HG03457 (cell line): Measurements from ENCODE around the gene TTF1.
"Not testable (repeated sequence)": the region's sequence is repeated elsewhere in the genome, so short reads cannot be mapped to it uniquely, and the experiment has no call there.

Experiments used
- ATAC-seq: cut with Tn5 transposase; IDR thresholded peaks from one replicate; pipeline ENCODE4 v1.9.1; 2021; ENCODE audit warnings: moderate number of reproducible peaks; ENCODE audit not compliant: unreplicated experiment

TTF1 gene

DNA sequence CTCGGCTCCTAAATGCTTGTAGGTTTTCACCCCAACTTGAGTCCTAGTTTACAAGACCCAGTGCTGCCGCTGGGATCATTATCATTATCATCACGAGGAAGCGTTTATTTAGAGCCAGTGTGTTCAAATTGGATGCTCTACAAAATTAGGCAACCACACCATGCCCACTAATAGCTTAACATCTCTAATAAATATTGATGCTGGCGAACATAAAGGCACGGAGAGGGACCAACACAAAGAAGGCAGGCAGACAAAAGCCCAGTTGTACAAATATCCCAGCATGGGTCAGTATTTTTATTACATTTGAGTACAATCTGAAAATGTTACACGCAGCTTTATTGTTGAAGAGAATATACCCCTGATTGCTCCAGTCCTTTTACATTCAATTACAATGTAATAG is 8.1 kb upstream of the TTF1 start:
- ATAC-seq: no peak

DNA sequence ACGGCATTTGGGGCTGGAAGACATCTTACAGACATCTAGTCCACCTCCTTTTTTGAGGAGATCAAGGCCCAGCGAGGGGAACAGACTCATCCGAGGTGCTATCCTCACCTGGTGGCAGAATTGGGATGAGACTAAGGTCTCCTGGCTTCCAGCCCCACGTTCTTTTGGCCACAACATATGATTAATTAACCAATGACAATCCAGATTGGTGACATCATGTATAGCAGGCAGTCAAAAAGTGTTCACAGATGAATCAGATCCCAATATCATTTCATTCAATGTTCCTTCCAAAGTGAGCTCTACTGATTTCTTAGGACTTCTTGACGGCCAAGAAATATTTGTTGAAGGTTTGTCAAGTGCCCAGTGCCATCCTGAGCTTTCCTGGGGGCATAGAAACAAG is 7.3 kb upstream of the TTF1 start:
- no peak for ATAC-seq

DNA sequence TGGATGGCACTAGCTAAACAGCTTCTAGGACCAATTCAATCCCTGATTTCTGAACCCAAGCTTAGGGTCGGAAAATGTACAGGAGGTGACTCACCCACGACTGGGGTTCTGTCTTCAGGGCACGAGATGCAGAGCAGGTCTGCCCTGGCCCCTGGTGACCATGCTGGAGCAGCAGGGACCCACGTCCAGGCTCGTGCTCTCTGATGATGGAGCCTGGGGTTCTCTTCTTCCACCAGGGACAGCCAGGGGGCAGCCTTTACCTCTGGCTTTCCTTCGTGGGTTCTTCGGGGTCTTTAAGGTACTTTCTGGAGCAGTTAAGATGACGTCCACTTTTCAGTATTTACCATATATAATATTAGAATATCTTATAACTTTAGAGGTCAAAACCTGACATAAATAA is 5.4 kb upstream of the TTF1 start:
- ATAC-seq: no peak

DNA sequence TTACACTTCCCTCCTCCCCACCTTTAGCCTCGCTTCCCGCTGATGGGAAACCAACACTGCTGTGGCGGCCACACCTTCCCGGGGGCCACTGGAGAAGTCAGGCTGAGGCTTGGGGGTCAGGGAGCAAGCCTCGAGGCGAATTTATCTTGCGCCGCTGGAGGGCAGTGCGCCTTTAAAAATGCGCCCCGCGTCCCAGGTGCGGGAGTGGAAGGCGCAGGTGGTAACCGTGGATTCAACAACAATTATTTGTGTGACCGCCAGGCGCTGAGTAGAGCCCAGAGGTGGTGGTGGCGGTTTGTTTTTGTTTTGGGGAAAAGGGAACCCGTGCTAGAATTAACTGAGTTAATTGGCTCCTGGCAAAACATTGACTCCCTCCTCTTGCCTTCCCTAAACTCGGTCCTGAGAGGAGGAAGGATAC is 4.5 kb upstream of the TTF1 start:
- ATAC-seq: no peak

DNA sequence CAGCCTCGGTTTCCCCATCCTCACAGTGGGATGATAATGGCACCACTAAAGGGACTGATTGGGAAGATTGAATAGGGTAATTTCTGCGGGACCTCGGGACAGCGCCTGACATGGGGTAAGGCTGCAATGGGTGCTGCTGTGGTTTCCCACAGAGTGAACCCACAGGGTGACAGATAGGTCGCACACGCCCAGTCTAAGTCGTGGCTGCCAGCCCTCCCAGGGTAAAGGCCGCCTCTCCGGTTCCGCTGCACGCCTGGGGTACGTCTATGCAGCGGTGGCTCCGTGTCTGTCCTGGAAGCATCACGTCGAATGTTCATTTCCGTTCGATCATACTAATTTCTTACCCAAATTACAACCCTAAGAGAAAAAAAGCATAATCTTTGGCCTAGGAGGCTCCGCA is 4.0 kb upstream of the TTF1 start:
- no peak for ATAC-seq

DNA sequence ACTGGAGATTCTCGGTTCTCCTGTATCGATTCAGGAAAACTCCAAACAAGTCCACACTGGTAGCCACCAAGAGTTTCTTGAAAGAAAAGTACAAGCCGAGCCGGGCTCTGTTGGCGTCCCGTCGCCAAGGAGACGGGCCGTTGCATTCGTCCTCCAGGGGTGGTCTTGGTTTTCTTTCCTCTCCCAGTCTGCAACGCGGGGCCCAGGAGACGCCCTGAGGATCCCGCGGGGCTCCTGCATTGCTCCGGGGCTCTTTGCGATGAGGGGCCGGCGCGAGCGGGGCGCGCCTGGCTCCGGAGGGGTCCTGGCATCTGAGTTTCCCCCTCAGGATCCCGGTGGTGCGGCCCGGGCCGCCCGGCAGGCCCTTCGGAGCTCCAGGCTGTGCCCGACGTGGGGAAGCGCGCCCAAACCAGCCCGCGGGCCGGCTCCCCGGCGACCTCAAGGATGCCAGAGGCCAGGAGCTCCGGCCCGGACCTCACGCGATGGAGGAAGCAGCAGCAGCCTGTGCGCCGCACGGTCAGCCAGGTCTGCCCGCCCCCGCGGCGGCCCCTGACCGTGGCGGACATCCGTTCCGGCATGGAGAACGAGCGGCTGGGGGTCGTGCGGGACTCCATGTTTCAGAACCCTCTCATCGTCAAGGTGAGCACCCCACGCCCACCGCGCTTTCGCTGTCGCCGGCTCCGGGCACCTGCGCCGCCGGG is 3.3 kb upstream of the TTF1 start, which contains the start of gene CFAP77:
Gene CFAP77 (plus strand): TSS at position 384 of the 701 bp plus-strand sequence. CDS start 61 bp downstream, at position 445.
- ATAC-seq: no peak

DNA sequence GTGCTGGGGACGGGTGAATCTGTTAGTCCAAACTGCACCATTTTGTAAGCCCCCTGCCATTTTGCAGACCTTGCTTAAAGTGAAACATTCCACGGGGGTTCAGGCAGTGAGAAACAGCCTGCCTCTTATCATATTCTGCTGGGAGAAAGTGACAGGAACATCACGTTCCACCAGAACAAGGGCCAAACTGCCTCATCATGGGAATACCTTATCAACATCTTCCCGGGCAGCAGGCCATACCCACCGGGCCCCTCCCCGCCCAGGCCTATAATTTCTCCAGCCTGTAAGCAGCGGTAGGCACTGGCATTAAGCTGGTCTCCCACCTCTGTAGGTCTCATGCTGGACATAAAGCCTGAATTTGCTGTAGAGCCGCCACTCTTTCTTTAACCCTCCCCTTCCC is 1.9 kb upstream of the TTF1 start:
- ATAC-seq: no peak

DNA sequence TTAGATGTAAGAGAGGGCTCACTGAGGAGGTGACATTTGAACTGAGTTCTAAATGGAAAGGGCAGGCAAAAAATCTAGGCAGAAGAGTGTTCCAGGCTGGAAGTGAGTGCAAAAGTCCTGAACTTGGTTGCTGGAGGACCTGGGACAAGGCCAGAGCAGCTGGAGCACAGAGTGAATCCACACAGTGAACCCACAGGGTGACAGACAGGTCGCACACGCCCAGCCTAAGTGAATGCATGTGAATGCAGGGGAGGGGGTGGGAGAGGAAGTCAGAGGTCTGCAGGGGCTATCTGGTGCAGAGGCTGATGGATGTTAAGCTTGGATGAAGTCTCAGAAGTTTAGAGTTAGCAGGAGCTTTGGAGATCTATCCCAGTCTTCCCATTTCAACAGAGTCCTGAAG is 556 bp upstream of the TTF1 start:
- no peak for ATAC-seq

DNA sequence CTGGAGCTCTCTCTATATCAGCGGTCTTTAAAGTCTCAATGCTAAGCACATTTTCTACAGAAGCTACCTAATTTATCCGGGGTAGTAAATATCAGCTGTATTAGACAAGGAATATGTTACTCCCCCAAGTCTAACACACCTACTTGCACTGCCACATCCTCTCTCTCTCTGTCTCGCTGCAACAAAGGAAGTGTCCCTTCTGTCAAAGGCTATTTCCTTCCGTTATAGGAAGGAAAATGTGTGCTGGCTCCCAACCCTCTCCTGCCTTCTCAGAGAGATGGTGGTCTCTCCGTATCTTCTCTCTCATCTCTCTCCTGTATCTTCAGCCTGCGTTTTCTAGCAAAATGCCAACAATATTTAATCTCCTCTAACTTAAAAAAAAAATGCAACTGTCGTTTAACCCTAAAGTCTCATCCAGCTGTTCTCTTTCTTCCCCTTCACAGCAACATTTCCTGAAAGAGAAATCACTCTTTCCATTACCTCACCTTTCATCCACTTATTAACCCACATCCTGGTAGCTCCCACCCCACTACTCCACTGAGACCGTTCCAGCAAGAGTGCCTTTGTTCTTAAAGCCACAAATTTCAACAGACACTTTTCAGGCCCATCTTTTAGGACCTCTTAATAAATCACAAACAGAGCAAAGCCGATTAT is 2.3 kb downstream of the TTF1 start:
- no peak for ATAC-seq

DNA sequence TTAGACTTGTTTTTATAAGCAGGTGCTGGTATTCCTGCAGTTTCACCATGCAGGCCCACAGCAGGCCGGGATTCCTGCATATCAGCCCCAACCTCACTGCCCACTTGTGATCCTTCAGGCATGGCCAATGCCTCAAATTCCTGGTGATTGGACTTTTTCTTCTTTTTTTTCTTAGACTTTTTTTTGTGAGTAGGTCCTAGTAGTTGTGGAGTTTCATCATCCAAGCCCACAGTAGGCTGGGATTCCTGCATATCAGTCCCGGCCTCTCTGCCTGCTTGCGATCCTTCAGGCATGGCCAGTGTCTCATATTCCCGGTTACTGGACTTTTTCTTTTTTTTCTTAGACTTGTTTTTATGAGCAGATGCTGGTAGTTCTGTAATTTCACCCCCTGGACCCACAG is 4.8 kb downstream of the TTF1 start:
- no peak for ATAC-seq

DNA sequence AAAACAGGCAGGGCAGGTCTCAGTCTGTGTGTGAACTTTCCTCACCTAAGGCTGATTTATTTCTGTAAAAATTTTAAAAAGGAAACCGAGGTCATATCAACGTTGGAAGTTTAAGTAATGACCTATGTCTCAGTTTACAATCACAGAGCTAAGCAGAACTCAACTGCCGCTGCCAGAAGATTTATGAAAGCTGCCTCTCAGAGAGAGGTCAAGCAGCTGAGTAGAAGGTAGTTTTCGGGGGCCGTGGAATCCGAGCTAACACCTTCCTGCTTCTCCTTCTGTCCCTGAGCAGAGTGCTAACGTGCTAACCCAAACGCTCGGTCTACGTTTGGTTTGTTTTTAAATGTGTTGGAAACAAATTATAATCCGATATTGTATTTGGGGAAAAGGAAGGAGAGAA is 11.1 kb downstream of the TTF1 start:
- no peak for ATAC-seq

DNA sequence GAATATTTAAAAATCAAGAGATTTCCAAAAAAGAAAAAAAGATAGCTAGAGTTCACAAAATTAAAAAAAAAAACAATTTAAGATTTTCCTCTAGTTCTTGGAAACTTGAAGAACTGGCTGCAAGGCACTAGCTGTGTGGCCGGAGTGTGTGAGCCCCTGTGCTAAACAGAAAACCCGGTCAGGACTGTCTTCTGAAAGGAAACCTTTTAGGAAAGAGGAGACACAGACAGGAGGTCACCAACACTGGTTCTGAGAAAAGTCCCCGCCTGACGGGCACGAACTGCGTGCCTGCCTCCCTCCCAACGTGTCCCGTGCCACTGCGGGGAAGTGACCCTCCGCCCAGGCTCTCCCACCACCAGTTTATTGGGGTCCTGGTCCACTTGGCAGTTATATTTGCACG is 15.2 kb downstream of the TTF1 start:
- no peak for ATAC-seq

DNA sequence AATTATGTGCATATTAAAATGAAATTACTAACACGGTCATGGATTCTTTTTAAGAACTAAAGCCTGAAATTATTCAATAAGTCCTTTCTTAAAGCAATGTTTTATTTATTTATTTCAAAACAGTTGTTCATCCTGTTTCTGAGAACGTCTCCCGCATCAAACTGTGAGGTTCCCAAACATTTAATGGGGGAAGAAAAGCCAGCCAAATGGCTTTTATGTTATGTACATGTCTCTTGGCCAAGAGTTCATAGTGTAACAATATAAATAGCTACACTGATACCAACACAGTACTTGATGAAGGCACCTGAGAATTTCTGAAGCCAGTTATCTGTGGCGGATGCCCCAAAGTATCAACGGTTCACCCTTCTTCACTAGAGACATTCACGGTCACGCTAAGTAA is 15.7 kb downstream of the TTF1 start:
- ATAC-seq: no peak

DNA sequence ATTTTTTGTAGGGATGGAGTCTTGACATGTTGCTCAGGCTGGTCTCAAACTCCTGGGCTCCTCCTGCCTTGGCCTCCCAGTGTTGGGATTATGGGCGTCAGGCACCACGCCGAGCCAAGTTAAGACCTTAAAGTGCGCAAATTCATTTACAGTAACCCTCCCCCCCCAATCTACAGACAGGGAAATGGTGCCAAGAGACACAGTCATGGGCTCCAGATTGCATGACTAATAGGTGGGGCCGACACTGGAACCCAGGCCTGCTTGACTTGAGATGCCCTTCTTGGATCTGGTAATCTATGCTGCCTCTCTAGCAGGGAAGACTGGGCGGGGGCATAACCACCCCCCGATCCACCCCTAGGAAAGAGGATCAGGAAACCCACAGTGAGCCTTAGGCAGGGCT is 19.5 kb downstream of the TTF1 start:
- ATAC-seq: no peak

DNA sequence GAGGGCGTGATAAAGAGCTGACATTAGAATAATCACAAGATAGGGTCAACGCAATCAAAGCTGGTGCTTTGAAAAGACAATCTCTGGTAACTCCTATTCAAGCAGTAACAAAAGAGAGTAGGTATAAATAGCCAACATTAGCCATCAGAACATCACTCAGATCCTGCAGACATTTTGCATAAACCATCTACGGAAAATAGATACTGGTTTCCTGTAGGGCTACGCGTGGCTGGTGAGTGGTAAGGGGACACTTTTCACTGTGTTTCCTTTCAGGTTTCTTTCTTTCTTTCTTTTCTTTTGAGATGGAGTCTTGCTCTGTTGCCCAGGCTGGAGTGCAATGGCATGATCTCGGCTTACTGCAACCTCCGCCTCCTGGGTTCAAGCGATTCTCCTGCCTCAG is 22.3 kb downstream of the TTF1 start:
- ATAC-seq: no peak

DNA sequence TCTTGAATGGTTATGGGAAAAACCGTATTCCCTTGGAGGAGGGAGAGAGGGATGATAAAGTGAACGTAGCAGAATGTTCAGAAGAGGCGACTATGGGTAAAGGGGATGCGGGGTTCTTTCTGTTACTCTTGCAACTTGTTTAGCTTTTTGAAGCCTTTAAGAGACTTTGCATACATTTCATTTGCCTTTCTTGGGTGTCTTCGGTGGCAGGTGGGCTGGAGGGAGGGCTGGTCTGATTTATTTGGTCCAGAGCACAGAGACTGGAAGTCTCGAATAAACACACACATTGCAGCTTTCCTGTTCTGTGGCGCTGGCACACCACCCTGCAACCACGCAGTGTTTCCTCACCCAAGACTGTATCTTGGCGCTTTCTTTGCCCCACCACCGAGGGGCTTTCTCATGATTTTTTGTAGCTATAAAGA is 23.2 kb downstream of the TTF1 start:
- ATAC-seq: peak; percentile 37

DNA sequence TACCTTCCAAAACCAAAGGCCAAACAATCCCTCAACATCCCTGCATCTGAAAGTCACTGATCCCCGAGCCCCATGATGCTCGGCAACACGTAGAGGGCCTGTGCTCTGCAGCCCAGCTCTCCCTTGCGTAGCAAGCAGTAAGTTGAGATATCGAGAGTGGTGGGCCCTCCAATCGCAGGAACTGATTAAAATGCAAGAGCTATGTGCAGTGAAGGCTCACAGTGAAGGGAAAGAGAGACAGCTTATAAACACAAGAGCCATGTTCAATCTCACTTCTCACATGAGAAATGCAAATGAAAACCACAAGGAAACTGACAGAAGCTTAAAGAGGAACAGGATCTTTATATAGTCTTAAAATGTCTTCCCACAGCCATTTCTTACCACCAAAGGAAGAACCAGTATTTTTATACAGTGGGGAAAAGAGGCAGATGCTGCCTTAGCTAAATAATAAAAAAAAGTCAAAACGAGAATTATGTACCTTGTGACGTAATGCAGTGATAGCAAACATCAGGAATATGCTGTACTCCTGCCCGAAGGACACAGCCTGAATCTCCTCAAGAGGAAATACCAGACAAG is 24.6 kb downstream of the TTF1 start:
- no peak for ATAC-seq

DNA sequence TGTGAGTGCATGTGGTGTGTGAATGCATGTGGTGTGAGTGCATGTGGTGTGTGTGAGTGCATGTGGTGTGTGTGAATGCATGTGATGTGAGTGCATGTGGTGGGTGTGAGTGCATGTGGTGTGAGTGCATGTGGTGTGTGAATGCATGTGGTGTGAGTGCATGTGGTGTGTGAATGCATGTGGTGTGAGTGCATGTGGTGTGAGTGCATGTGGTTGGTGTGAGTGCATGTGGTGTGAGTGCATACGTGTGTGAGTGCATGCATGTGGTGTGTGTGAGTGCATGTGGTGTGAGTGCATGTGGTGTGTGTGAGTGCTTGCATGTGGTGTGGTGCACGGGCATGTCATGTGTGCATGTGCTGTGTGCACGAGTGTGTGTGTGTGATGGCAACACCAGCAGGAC is 28.2 kb downstream of the TTF1 start:
- not testable (repeated sequence) for ATAC-seq

DNA sequence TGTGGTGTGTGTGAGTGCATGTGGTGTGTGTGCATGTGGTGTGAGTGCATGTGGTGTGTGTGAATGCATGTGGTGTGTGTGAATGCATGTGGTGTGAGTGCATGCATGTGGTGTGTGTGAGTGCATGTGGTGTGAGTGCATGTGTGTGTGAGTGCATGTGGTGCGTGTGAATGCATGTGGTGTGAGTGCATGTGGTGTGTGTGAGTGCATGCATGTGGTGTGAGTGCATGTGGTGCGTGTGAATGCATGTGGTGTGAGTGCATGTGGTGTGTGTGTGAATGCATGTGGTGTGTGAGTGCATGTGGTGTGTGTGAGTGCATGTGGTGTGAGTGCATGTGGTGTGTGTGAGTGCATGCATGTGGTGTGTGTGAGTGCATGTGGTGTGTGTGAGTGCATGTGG is 28.9 kb downstream of the TTF1 start:
- not testable (repeated sequence) for ATAC-seq

DNA sequence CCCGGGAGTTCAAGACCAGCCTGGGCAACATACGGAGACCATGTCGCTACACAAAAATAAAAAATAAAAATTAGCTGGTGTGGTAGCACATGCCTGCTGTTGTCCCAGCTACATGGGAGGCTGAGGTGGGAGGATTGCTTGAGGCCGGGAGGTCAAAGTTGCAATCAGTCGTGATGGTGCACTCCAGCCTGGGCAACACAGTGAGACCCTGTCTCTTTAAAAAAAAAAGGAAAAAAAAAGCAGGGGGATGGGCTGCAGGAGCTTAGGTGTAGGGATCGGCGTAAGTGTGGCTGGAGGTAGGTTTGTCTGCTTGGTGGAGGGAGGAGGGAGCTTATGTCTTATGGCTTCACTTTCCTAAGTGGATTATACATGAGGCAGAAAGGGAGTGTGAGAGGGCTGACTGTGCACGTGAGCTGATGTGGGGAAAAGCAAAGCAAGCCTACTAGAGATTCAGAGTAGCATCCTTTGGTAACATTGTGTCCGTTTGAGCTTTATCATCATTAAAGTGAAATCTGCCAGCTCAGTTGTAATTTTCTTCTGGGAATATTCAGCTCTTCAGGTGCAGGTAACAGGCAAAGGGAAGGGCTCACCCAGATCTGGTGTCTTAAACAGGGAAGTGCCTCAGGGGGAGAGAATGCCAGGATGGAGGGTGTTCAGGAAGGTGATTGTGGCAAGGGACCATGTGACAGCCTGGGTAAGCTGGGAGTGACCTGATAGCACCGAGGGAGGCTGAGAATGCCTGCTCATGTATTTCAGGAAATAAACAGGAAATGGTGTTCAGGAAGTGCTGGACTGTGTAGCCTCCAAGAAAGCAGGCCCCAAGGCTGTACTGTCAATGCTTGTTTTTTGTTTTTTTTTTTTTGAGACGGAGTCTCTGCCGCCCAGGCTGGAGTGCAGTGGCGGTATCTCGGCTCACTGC is 34.2 kb downstream of the TTF1 start:
- no peak for ATAC-seq

DNA sequence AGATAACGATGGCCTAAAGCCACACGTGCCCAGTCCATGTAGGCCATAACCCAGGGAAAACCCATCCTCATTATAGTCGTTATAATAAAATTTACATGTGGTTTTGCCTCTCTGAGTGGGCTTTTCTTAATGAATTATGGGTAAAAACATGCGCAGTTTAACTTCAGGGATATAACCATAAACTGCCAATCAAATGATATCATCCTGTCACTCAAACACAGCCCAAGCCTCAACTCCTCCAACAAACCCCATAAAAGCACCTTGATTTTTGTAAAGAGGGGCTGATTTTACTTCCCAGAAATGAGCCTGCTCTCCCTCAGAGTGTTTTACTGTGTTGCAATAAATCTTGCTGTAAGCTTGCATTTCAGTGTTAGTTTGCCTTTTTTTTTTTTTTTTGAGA is 36.0 kb downstream of the TTF1 start:
- ATAC-seq: no peak
